Central memory CD8-positive, alpha-beta T cell (primary cell): ENCODE data around the gene LUZP2.

ENCODE experiments used
- ATAC-seq: fragments of 150-1000 bp; cut with Tn5 transposase; replicated peaks from 2 replicates; pipeline ENCODE4 v1.10.0; 2022; ENCODE audit warnings: mild to moderate bottlenecking, moderate FRiP score, moderate number of reproducible peaks; ENCODE audit not compliant: poor library complexity, severe bottlenecking; ENCODE audit errors: extremely low read depth
- DNase-seq, 2 donors: peaks; one replicate each; pipeline ENCODE4 v3.0.0; 2021; ENCODE audit warnings: low spot score in 2 of 2
- H3K27ac Mint-ChIP-seq: one replicate; pipeline ENCODE4 v1.8.0; 2022; ENCODE audit warnings: low read depth, mild to moderate bottlenecking, moderate library complexity, mixed read lengths
- H3K27me3 Mint-ChIP-seq: one replicate; pipeline ENCODE4 v1.8.0; 2022; ENCODE audit warnings: mixed read lengths
- H3K36me3 Mint-ChIP-seq: one replicate; pipeline ENCODE4 v1.8.0; 2022; ENCODE audit warnings: mild to moderate bottlenecking, moderate library complexity, mixed read lengths; ENCODE audit not compliant: insufficient read depth
- H3K4me1 Mint-ChIP-seq: one replicate; pipeline ENCODE4 v1.8.0; 2022; ENCODE audit warnings: mixed read lengths
- H3K4me3 Mint-ChIP-seq: one replicate; pipeline ENCODE4 v1.8.0; 2022; ENCODE audit warnings: mild to moderate bottlenecking, moderate library complexity, mixed read lengths
- H3K9me3 Mint-ChIP-seq: one replicate; pipeline ENCODE4 v1.8.0; 2022; ENCODE audit warnings: mixed read lengths

LUZP2 gene

GRCh38 chr11:25057861-25058260 is 561.0 kb downstream of the LUZP2 start:
- DNase-seq (no peak), ATAC-seq (no peak)
- Mint-ChIP-seq H3K4me3 (no peak overlapping the region), H3K27me3 (no peaks in the 10 kb centered on the region), H3K9me3 (peaks cover 6% of the 10 kb centered on the region), H3K27ac (no peak overlapping the region), H3K4me1 (no peaks in the 10 kb centered on the region), H3K36me3 (no peaks in the 10 kb centered on the region)

- no peak overlapping the region for H3K27ac Mint-ChIP-seq
- H3K36me3 Mint-ChIP-seq = no peaks in the 10 kb centered on the region
- no peaks in the 10 kb centered on the region for H3K27me3 Mint-ChIP-seq
- H3K4me1 Mint-ChIP-seq = no peaks in the 10 kb centered on the region
- no peak for ATAC-seq
- H3K9me3 Mint-ChIP-seq = peaks cover 32% of the 10 kb centered on the region
- no peak for DNase-seq
- H3K4me3 Mint-ChIP-seq = no peak overlapping the region
These were observed 568.9 kb downstream of the LUZP2 start for GRCh38 chr11:25065746-25066145.

- Mint-ChIP-seq H3K9me3 (peaks cover 31% of the 10 kb centered on the region), H3K27ac (no peak overlapping the region), H3K36me3 (no peaks in the 10 kb centered on the region), H3K27me3 (no peaks in the 10 kb centered on the region), H3K4me1 (no peaks in the 10 kb centered on the region), H3K4me3 (no peak overlapping the region)
- no peak for DNase-seq
- no peak for ATAC-seq
These were observed 569.9 kb downstream of the LUZP2 start for GRCh38 chr11:25066706-25067105.

GRCh38 chr11:25068451-25068850 is 571.6 kb downstream of the LUZP2 start:
- Mint-ChIP-seq H3K4me3 (no peak overlapping the region), H3K36me3 (no peaks in the 10 kb centered on the region), H3K27me3 (no peaks in the 10 kb centered on the region), H3K4me1 (no peaks in the 10 kb centered on the region), H3K9me3 (peaks cover 28% of the 10 kb centered on the region), H3K27ac (no peak overlapping the region)
- ATAC-seq (no peak), DNase-seq (no peak)

DNA sequence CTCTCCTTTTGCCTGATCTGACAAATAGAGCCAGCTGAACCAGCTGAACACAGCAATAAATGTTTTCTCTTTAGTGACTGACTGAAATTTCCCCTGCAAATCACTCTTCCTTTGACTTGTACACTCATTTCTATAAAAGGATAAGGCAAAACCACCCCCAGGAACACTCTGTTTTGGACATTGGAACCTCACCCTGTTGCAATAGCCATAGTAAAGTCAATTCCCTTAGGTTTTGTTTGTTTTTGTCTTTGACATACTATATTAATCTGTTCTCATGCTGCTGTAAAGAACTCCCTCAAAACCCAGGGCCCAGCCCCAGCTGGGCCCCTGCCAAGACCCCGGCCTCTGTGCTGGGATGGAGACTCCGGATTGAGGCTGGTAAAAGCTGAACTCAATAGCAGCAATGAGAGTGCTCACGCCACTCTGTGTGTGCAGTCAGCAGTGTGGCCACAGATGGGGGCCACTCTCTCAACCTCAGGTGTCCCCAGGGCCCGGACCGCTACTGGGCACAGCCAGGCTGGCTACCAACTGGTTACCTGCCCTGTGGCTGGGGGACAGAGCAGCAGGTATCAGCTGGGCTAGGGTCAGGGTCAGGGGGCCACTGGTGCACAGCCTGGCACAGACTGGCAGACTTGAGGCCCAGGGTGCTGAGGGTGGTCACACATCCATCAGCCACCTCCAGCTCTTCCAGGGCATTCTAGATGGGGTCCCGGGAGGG is 597.4 kb downstream of the LUZP2 start:
- H3K4me3 Mint-ChIP-seq = no peak overlapping the region
- H3K36me3 Mint-ChIP-seq = peaks cover 1% of the 10 kb centered on the region
- H3K4me1 Mint-ChIP-seq = no peaks in the 10 kb centered on the region
- H3K27ac Mint-ChIP-seq = no peak overlapping the region
- no peaks in the 10 kb centered on the region for H3K27me3 Mint-ChIP-seq
- H3K9me3 Mint-ChIP-seq = peaks cover 12% of the 10 kb centered on the region
- ATAC-seq (no peak), DNase-seq (no peak)

DNA sequence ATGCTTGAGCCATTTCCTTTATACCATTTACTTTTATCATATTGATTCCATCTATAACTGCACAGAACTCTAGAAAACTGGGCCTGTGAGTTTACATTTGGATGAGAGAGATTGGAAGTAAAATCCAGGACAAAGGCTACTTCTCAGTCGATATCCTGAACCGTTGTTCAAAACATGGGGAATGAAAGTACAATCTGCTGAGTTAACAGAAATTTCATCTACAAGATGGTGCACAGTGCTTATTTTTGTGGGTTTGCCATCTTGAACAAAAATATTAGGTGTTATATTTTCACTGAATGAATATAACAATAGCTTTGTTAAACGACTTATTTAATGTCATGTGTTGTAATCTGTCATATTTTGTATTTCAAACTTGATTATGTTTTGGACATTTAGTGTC is 622.6 kb downstream of the LUZP2 start:
- Mint-ChIP-seq H3K4me1 (no peaks in the 10 kb centered on the region), H3K27me3 (no peaks in the 10 kb centered on the region), H3K4me3 (no peak overlapping the region), H3K9me3 (peaks cover 13% of the 10 kb centered on the region), H3K27ac (no peak overlapping the region), H3K36me3 (no peaks in the 10 kb centered on the region)
- DNase-seq = no peak
- ATAC-seq = no peak
